Measurements from ENCODE around the gene LARGE1.

DNA sequence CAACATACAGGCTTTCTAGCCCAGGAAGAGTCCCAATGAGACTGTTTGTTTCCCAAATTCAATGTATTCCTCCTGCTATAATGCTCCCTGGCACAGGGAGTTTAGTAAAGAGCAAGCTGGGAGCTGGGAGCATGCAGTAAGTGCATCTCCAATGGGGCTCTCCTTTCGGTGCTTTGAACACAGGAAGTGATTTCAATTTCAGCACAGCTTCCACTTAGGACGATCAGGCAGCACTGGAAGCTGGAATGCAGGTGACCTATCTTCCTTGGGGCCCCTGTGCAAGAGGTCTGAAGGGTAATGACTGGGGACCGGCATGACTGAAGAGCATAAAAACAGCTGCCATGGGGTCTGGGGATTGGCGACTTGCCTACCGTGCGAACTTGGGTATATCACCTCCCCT is 76.0 kb downstream of the LARGE1 start:
- TF ChIP-seq, protein P1, sequence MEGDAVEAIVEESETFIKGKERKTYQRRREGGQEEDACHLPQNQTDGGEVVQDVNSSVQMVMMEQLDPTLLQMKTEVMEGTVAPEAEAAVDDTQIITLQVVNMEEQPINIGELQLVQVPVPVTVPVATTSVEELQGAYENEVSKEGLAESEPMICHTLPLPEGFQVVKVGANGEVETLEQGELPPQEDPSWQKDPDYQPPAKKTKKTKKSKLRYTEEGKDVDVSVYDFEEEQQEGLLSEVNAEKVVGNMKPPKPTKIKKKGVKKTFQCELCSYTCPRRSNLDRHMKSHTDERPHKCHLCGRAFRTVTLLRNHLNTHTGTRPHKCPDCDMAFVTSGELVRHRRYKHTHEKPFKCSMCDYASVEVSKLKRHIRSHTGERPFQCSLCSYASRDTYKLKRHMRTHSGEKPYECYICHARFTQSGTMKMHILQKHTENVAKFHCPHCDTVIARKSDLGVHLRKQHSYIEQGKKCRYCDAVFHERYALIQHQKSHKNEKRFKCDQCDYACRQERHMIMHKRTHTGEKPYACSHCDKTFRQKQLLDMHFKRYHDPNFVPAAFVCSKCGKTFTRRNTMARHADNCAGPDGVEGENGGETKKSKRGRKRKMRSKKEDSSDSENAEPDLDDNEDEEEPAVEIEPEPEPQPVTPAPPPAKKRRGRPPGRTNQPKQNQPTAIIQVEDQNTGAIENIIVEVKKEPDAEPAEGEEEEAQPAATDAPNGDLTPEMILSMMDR (conservative IDR thresholded peaks at IDR 0.05; ENCODE audit: low read depth, low read length), result no peak
- no peak for TF ChIP-seq EZH2 (IDR thresholded peaks at IDR 0.05; ENCODE audit: low read length, unreplicated experiment)
